GM06990 (cell line): ENCODE data around the gene BACH2.

Experiments used
- DNase-seq: peaks from one replicate; pipeline ENCODE4 v3.0.0-alpha.2; 2011; ENCODE audit not compliant: insufficient read length; ENCODE audit errors: extremely low read depth
- H3K27me3 ChIP-seq: replicated peaks from 2 replicates; pipeline ENCODE4 v1.6.0; 2011; ENCODE audit warnings: low read length; ENCODE audit not compliant: control insufficient read depth, insufficient read depth
- H3K36me3 ChIP-seq: 2 replicates; pipeline ENCODE4 v1.5.1; 2011; ENCODE audit warnings: low read length; ENCODE audit not compliant: control insufficient read depth, insufficient read depth
- H3K4me3 ChIP-seq: replicated peaks from 2 replicates; pipeline ENCODE4 v1.5.1; 2011; ENCODE audit warnings: low read depth, mild to moderate bottlenecking, control low read depth, low read length
- TF ChIP-seq, protein P1 (sequence below): IDR thresholded peaks from 2 replicates; pipeline ENCODE4 v1.5.1; 2011; ENCODE audit warnings: low read length, control low read depth, mild to moderate bottlenecking, inconsistent platforms; ENCODE audit not compliant: insufficient read depth, poor library complexity, severe bottlenecking

Gene BACH2

DNA sequence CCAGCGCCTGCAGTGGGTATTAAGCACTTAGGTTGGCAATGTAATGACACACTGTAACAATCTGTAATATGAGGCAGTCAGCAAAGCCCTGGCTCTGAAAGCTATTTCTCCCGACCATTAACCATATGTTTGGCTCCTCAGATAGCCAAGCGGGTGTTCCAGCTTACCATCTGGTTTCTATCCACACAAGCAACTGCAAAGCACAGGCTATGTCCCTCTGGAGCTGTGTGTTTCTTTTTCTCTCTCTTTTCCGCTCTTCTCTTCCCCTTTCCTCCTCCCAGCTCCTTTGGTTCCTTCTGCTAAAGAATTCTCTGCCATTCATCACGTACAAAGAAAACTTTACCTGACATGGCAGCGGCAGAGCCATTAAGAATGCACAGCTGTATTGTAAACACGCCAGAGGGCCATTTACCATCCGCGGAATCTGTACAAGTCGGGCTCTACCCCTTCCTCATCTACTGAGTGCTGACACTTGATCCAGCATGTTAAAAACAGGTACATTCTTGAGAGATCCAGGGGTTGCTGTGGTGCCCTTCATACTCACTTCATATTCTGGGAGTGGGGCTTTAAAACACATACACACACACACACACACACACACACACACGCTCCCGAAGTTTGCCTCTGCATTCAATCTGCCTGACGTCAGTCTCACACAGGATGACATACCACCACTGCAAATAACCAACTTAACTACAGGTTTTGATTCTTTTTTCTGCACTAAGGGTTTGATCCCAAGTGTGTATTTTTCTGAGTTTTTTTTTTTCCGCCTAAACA, 77.2 kb downstream of the BACH2 start:
- no peaks in the 10 kb centered on the region for H3K27me3 ChIP-seq
- no peak for DNase-seq
- H3K4me3 ChIP-seq, result no peak overlapping the region
- TF ChIP-seq, protein P1, sequence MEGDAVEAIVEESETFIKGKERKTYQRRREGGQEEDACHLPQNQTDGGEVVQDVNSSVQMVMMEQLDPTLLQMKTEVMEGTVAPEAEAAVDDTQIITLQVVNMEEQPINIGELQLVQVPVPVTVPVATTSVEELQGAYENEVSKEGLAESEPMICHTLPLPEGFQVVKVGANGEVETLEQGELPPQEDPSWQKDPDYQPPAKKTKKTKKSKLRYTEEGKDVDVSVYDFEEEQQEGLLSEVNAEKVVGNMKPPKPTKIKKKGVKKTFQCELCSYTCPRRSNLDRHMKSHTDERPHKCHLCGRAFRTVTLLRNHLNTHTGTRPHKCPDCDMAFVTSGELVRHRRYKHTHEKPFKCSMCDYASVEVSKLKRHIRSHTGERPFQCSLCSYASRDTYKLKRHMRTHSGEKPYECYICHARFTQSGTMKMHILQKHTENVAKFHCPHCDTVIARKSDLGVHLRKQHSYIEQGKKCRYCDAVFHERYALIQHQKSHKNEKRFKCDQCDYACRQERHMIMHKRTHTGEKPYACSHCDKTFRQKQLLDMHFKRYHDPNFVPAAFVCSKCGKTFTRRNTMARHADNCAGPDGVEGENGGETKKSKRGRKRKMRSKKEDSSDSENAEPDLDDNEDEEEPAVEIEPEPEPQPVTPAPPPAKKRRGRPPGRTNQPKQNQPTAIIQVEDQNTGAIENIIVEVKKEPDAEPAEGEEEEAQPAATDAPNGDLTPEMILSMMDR, result no peak
- no peaks in the 10 kb centered on the region for H3K36me3 ChIP-seq

DNA sequence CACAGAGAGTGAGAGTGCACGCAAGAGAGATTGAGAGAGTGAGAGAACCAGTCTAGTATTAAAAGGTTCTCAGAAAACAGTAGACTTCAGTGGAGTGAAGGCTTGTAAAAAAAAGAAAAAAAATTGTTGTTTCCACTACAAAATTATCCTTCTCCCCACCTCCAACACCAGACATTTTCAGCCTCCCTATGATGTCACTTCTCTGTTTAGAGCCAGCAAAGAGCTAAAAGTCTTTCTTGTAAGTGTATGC, 77.8 kb downstream of the BACH2 start:
- Histone ChIP-seq H3K36me3 (no peaks in the 10 kb centered on the region), H3K4me3 (no peak overlapping the region), H3K27me3 (no peaks in the 10 kb centered on the region)
- DNase-seq, result no peak
- TF ChIP-seq, protein P1, result no peak

DNA sequence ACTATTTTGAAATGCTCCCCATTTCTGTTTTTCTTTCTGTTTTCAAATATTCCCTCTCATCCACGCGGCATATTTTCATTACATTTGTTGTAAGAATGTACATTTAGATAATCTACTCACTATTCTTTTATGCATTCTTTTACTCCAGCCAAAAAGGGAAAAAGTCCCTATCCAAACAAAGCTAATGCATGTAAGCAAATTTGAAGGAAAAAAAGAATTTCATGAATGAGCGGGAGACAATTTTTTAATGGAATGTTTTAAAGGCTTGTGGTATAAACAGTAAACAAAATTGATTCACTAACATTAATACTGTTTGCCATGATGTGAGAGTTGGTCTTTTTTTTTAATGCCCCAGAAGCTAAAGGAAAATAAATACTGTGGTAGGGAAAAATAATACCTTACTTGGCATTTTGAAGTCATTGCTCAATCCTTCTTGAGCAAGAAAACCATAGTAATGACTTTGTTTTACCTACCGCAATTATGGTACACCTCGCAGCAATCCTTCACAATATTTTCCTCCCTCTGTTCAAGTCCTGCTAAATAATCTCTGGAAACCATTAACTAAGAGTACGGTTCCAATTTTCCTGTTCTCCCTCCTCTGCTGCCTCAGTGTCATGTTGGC, 79.0 kb downstream of the BACH2 start:
- H3K27me3 ChIP-seq, result no peaks in the 10 kb centered on the region
- no peak for DNase-seq
- no peaks in the 10 kb centered on the region for H3K36me3 ChIP-seq
- TF ChIP-seq, protein P1, result no peak
- H3K4me3 ChIP-seq, result no peak overlapping the region

DNA sequence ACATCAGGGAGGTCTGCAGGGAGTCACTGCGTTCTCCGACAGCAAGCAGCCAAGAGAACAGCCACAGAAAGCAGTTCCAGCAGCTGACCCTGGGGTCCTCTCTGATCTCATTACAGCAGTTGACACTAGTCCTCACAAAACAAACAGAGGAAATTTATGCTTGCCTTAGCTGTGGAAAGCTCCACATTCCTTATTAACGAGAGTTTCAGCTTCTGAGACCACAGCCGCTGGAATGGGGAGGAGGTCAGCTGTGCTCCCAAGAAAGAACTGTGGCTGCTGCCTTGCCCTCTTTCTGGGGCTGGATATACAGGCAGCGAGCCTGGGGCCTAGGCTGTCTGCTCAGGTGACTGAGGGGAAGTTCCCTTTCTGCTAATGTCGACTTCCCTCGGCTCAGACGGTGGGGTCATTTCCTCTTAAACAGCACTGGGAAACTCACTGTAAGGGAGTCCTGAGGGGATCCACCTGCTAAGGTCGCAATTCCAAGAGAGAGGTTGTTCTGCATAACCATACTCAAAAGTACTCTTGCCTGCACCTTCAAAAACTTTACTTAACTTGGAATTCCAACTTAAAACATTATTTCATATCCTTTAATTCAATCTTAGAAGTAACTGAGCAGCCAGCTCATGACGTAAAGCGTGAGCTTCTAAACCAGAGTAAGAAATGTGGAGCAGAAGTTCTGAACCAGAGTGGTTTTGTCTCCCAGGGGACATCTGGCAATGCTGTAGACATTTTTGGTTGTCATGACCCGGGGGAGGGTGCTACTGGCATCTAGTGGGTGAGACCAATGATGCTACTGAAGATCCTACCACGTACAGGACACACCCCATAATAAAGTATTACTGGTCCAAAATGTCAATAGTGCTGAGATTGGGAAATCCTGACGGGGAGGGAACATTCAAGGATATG, 80.3 kb downstream of the BACH2 start:
- no peak for DNase-seq
- H3K27me3 ChIP-seq, result no peaks in the 10 kb centered on the region
- H3K36me3 ChIP-seq, result no peaks in the 10 kb centered on the region
- TF ChIP-seq, protein P1, result no peak
- H3K4me3 ChIP-seq, result no peak overlapping the region

DNA sequence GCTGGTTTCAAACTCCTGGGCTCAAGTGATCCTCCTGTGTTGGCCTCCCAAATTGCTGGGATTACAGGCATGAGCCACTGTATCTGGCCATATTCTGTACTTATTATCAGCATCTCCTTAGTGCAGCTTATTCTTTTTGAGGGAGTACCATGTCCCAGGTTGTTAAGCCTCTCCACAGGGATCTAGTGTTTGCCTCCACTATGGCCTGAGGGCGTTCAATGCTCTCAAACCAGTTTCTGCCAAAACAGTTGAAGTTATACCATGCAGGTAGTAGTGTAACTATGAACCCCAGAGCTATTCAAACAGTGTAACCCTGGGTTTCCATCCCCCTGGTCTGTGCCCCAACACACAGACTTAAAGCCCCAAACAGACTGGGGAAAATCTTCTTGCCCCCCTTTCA, 81.7 kb downstream of the BACH2 start:
- Histone ChIP-seq H3K27me3 (no peaks in the 10 kb centered on the region), H3K36me3 (no peaks in the 10 kb centered on the region), H3K4me3 (no peak overlapping the region)
- TF ChIP-seq, protein P1, result no peak
- no peak for DNase-seq
